Medulla oblongata (tissue), 1 donor: ENCODE results near the gene TMC1.
"Not testable (repeated sequence)": the region's sequence is repeated elsewhere in the genome, so short reads cannot be mapped to it uniquely, and the experiment has no call there.

Experiments
- DNase-seq: peaks from one replicate; pipeline ENCODE4 v3.0.0-alpha.2; 2015; ENCODE audit errors: extremely low spot score

TMC1 gene

GRCh38 chr9:72521416-72521815 lies at the start of gene TMC1:
Gene TMC1, plus strand, starts transcription at chr9:72521608. Its CDS starts 127,041 bp downstream, at chr9:72648649.
- not testable (repeated sequence) for DNase-seq

- no peak for DNase-seq
Measured at GRCh38 chr9:72473474-72474261, 47.7 kb upstream of the TMC1 start.

- DNase-seq, result no peak
Measured at GRCh38 chr9:72474676-72475075, 46.7 kb upstream of the TMC1 start.

- DNase-seq, result no peak
Measured at GRCh38 chr9:72476100-72476499, 45.3 kb upstream of the TMC1 start.

GRCh38 chr9:72476617-72477437 lies 44.6 kb upstream of the TMC1 start:
- no peak for DNase-seq

GRCh38 chr9:72477930-72478518 lies 43.4 kb upstream of the TMC1 start:
- DNase-seq, result no peak

- DNase-seq, result no peak
Measured at GRCh38 chr9:72478966-72479365, 42.4 kb upstream of the TMC1 start.

- not testable (repeated sequence) for DNase-seq
Measured at GRCh38 chr9:72480261-72480660, 41.1 kb upstream of the TMC1 start.

- no peak for DNase-seq
Measured at GRCh38 chr9:72480921-72481320, 40.5 kb upstream of the TMC1 start.

GRCh38 chr9:72485821-72486593 lies 35.4 kb upstream of the TMC1 start:
- peak; percentile 73 for DNase-seq

- DNase-seq, result no peak
Measured at GRCh38 chr9:72486594-72486955, 34.8 kb upstream of the TMC1 start.

GRCh38 chr9:72487665-72488064 lies 33.7 kb upstream of the TMC1 start:
- DNase-seq, result not testable (repeated sequence)

GRCh38 chr9:72489986-72490385 lies 31.4 kb upstream of the TMC1 start:
- DNase-seq, result no peak

- DNase-seq, result no peak
Measured at GRCh38 chr9:72491242-72491641, 30.2 kb upstream of the TMC1 start.

- no peak for DNase-seq
Measured at GRCh38 chr9:72494051-72494450, 27.4 kb upstream of the TMC1 start.

GRCh38 chr9:72497447-72498046 lies 23.9 kb upstream of the TMC1 start:
- no peak for DNase-seq

- no peak for DNase-seq
Measured at GRCh38 chr9:72506615-72507014, 14.8 kb upstream of the TMC1 start.

GRCh38 chr9:72509053-72509452 lies 12.4 kb upstream of the TMC1 start:
- no peak for DNase-seq

GRCh38 chr9:72509635-72510034 lies 11.8 kb upstream of the TMC1 start:
- no peak for DNase-seq

GRCh38 chr9:72521011-72521410 lies 397 bp upstream of the TMC1 start:
- DNase-seq, result not testable (repeated sequence)

- no peak for DNase-seq
Measured at GRCh38 chr9:72524820-72525540, 3.6 kb downstream of the TMC1 start.
